RWPE1 (cell line): ENCODE data around the gene MID1.

Experiments used
- CTCF ChIA-PET: fragments of 350-600 bp; sonication (Branson Sonifier 250); formaldehyde crosslinking; extraction: SDS; loops from one replicate; lab custom pipeline; 2021; lab: Yijun Ruan, JAX
- POLR2A ChIA-PET: fragments of 400-600 bp; formaldehyde crosslinking; extraction: SDS; loops from one replicate; lab custom pipeline; 2020; ENCODE audit warnings: antibody characterized with exemption; ENCODE audit not compliant: low non-redundant PET; lab: Yijun Ruan, JAX
- DNase-seq: peaks from one replicate; pipeline ENCODE4 v3.0.0; 2012; ENCODE audit warnings: low spot score
- H3K27ac ChIP-seq: fragments of 450-650 bp; 2 replicates; pipeline ENCODE4 v1.5.1; 2017
- TF ChIP-seq, protein P1 (sequence below): fragments of 450-650 bp; conservative IDR thresholded peaks from 2 replicates; pipeline ENCODE4 v1.5.1; 2017; ENCODE audit warnings: low read depth, mild to moderate bottlenecking

MID1 gene

DNA sequence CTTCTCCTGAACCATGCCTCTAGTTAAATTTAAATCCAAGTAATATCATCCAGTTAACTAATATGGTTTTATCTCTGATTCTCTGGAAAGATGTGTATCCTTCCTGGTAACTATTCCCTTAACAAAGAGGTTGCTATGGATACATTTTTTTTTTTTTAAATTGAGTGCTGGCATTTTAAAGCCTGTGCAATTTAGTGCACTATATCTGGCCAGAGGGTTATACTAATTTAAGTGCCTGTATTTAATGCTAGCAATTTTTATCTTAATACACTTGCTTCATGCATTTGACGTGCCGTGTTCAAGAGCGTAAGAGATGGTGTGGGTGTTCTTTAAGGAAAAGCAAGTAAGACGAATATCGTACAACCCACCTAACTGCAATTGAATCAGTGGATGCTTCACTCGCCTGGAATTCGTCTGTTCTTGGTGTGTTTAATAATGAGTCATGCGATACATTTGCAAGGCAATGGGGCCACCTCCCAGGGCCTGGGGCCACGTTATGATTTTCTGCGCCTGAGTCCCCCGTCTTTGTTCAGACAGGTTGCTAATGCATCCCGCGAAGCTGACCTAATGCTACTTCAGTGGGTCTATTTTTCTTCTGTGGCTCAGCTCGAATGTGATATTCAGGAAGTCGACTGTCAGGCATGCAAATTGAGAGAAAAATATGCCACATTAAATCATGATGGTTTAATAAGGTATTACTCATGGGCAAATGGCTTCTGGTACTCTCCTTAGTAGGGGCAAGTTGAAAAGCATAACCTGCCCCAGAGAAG is 14.2 kb upstream of the MID1 start:
- ChIA-PET POLR2A (no interaction called here), CTCF (interaction anchor here (0.7 kb wide), 2 partner anchors 89 to 444 kb away, joined by 3 read pairs; no protein-coding TSS in a partner anchor)

DNA sequence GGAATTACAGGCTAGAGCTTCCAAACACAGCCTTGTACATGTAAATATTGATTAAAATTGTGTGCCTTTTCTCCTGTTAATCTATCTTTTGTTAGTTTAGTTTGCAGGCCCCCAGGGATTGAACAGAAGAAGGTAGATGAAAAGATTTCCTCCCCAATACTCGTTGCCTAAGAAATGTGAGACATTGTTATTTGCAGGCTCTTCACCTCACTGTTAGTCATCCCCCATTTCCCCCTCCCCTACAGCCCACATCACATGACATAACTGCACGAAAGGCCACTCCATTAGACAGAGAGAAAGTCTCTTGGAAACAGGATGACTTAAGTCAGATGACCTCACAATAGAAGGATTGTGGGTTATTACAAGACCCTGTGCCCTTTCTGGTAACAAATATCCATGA is 13.3 kb upstream of the MID1 start:
- ChIA-PET CTCF (no interaction called here), POLR2A (no interaction called here)
- peak; percentile 63 for DNase-seq
- TF ChIP-seq, protein P1, sequence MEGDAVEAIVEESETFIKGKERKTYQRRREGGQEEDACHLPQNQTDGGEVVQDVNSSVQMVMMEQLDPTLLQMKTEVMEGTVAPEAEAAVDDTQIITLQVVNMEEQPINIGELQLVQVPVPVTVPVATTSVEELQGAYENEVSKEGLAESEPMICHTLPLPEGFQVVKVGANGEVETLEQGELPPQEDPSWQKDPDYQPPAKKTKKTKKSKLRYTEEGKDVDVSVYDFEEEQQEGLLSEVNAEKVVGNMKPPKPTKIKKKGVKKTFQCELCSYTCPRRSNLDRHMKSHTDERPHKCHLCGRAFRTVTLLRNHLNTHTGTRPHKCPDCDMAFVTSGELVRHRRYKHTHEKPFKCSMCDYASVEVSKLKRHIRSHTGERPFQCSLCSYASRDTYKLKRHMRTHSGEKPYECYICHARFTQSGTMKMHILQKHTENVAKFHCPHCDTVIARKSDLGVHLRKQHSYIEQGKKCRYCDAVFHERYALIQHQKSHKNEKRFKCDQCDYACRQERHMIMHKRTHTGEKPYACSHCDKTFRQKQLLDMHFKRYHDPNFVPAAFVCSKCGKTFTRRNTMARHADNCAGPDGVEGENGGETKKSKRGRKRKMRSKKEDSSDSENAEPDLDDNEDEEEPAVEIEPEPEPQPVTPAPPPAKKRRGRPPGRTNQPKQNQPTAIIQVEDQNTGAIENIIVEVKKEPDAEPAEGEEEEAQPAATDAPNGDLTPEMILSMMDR: no peak
- H3K27ac ChIP-seq: peak overlapping the region; percentile 80

More for the DNA sequence above, 14.2 kb upstream of the MID1 start:
- DNase-seq: peak; percentile 73
- TF ChIP-seq, protein P1: no peak
- H3K27ac ChIP-seq: peak overlapping the region; percentile 72

DNA sequence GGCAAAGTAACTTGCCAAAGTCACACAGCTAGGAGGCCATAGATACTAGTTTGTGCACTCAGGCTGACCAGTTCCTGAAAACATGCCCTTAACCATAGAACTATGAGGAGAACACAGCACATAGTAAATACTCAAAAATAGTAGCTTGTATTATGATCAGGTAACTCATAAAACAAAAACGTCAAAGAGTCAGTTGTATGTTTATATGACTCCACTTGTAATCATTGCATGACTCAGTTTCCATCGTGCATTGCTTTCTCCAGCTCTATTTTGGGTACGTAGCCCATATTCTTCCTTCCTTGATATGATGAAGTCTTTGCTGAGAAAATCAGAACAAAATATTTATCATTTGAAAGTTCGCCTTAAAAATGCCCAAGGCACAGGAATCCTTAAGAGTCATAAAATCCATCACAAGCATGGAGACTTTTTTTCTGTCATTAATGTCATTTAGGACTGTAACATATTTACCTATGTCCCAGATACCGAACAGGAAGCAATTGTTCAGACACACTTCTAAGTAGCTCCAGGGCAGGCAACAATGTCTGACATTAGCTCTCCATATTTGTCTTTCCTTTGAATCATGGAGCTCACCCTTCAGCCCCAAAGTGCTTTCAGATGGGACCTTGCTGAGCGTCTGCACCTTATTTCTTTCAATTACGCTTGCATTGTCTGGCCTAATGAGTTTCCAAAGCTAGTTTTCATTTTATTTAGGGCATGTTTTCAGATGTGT is 11.2 kb upstream of the MID1 start:
- TF ChIP-seq, protein P1: no peak

DNA sequence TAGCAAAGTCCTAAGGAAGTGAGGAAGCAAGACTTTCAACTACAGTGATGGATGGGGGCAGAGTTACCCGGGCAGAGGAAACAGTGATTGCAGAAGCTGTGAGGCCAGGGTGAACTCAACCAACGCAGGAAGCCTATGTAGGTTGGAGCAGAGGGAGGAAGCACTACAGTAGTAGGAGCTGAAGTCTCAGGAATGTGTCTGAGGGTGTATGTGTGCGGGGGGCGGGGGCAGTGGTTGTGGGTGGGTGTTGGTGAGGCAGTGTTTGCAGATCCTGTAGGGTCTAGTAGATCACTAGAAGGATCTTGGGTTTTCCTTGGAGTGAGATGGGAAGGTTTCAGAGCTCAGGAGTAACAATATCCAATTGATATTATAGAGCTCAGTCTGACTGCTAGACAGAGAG is 9.9 kb upstream of the MID1 start:
- no peak overlapping the region for H3K27ac ChIP-seq
- ChIA-PET CTCF (no interaction called here), POLR2A (no interaction called here)
- no peak for DNase-seq
- TF ChIP-seq, protein P1: no peak

More for the DNA sequence above, 11.2 kb upstream of the MID1 start:
- POLR2A ChIA-PET: no interaction called here
- H3K27ac ChIP-seq: no peak overlapping the region
- DNase-seq: no peak
- CTCF ChIA-PET: interaction anchor here (0.6 kb wide), 2 partner anchors 8 to 75 kb away, joined by 3 to 4 read pairs; no protein-coding TSS in a partner anchor

DNA sequence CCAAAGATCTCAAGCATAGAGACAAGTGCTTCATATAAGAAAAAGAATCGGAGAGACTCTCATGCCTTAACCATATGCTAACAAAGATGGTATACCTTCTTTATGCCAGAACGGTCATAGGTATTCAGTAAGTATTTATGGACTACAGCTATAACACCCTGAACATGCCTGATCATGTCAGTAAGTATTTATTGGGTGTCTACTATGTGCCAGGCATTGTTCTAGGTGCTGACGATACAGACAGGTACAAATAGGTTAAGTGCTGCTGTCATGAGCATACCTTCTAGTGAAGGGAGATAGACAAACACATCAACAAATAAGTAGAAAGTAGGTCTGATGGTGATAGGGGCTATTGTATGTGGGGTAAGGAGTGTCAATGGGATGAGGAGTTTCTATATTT is 9.5 kb upstream of the MID1 start:
- POLR2A ChIA-PET: no interaction called here
- CTCF ChIA-PET: no interaction called here
- TF ChIP-seq, protein P1: no peak
- no peak overlapping the region for H3K27ac ChIP-seq
- no peak for DNase-seq

DNA sequence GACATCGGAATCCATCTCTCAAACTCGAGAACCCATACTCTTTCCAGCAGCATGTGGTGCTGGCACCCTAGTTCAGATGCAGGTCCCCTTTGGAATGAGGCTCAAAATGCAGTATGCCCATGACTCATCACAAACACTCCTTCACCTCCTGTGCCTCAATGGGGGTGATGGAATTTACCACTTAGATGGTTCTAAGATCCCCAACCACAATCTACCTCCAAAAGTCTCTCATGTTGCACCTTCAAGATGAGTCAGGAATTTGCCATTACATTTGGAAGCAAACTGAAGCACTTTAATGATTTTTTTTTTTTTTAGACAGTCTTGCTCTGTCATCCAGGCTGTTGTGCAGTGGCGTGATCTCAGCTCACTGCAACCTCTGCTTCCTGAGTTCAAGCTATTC is 8.5 kb upstream of the MID1 start:
- ChIA-PET CTCF (interaction anchor here (0.5 kb wide), 1 partner anchor 419 kb away, joined by 6 read pairs; no protein-coding TSS in a partner anchor), POLR2A (no interaction called here)
- H3K27ac ChIP-seq: no peak overlapping the region
- TF ChIP-seq, protein P1: no peak
- DNase-seq: no peak
